Psoas muscle (tissue), 8 donors: ENCODE data around the gene NNAT. TPM values are rescaled to one million over a fixed set of nuclear protein-coding genes. Genes with fewer than 3 reads are reported as not detected.
"Not testable (repeated sequence)": the region's sequence is repeated elsewhere in the genome, so short reads cannot be mapped to it uniquely, and the experiment has no call there.

ENCODE experiments used
- ATAC-seq, 4 donors: fragments of 200-7000 bp; cut with Tn5 transposase; one replicate each; pipeline ENCODE4 v1.9.1; 2020; ENCODE audit warnings: moderate library complexity in 3 of 4, mild to moderate bottlenecking in 2 of 4
- DNase-seq, 2 donors: peaks; one replicate each; pipeline ENCODE4 v3.0.0-alpha.2; 2020
- H3K27ac ChIP-seq: fragments of 200-600 bp; one replicate; pipeline ENCODE4 v1.8.0; 2022
- H3K27me3 ChIP-seq, 3 donors: fragments of 200-600 bp in 1 of 3; one replicate each; pipeline versions ENCODE4 v1.6.1 to v1.8.0; 2013 to 2022; ENCODE audit warnings: low read length in 2 of 3, mild to moderate bottlenecking in 2 of 3, moderate library complexity in 1 of 3; ENCODE audit not compliant: insufficient read depth in 3 of 3
- H3K36me3 ChIP-seq, 2 donors: fragments of 200-600 bp in 1 of 2; one replicate each; pipeline versions ENCODE4 v1.6.1 to v1.8.0; 2013 to 2022; ENCODE audit warnings: low read depth in 1 of 2, mild to moderate bottlenecking in 1 of 2, moderate library complexity in 1 of 2; ENCODE audit not compliant: insufficient read depth in 1 of 2
- H3K4me1 ChIP-seq: fragments of 200-600 bp; one replicate; pipeline ENCODE4 v1.8.0; 2022
- H3K4me3 ChIP-seq: fragments of 200-600 bp; one replicate; pipeline ENCODE4 v1.8.0; 2022; ENCODE audit warnings: mild to moderate bottlenecking
- H3K9me3 ChIP-seq: fragments of 200-600 bp; one replicate; pipeline ENCODE4 v1.8.0; 2022
- CTCF ChIP-seq: fragments of 200-600 bp; IDR thresholded peaks from one replicate; pipeline ENCODE4 v1.8.0; 2022; ENCODE audit warnings: antibody characterized with exemption
- WGBS, 3 donors: extraction: QIAGEN DNeasy Blood & Tissue Kit; methylation state at CpG; one replicate each; pipeline versions ENCODE4 v1.1.6 to v1.1.7; 2013; 5-methylcytosine and 5-hydroxymethylcytosine counted together
- intact Hi-C, 2 donors: fragments of 100-400 bp; cut with DNase I; formaldehyde crosslinking; loops; one replicate each; pipeline versions ENCODE4 v1.11.0 to v1.14.2; 2022
- polyA plus RNA-seq, 3 donors: library from polyadenylated mRNA; stranded (reverse); fragments of 200-250 nt; gene quantifications; one replicate each; pipeline ENCODE4 v1.2.3, GENCODE V29; 2013
- total RNA-seq, 4 donors: library from RNA; stranded (reverse); fragmentation: NEBNext Ultra II Directional in 2 of 4; extraction: Animal tissue kit (Norgen Biotek cat#: 25700) in 2 of 4; gene quantifications; one replicate each; pipeline versions ENCODE4 v1.2.1 to v1.2.4, GENCODE V29; 2021 to 2023
- donor health status: healthy with polysubstance abuse.
- donor health status: DM: no; HTN: no; CAD: no; lungs with moderate emphysema.
- donor health status: Bipolar disorder and iron deficiency.
- donor health status: healthy.
- donor health status: DM: yes; HTN: yes; CAD: no.
- donor health status: DM: no; HTN: no; CAD: no.
- donor health status: DM: no; HTN: no; CAD: no.
- donor health status: DM: yes; HTN: yes; CAD: no.

NNAT gene
- total and polyA plus RNA-seq, 7 donors, result 0.50 to 52.3 (median 2.0) TPM

GRCh38 chr20:37544386-37544785 is 23.3 kb downstream of the NNAT start:
- H3K27ac ChIP-seq, result no peak overlapping the region
- ATAC-seq, result no peak
- H3K4me3 ChIP-seq, result no peak overlapping the region
- 49 to 71% (median 56%) methylated on average over 3 of the region's 3 CpGs for WGBS, 3 donors
- H3K4me1 ChIP-seq, result no peaks in the 10 kb centered on the region
- H3K27me3 ChIP-seq, result no peaks in the 10 kb centered on the region
- DNase-seq, result no peak
- TF ChIP-seq CTCF, result no peak
- no peaks in the 10 kb centered on the region for H3K36me3 ChIP-seq
- intact Hi-C loops, result no loop called here
- H3K9me3 ChIP-seq, result no peaks in the 10 kb centered on the region

GRCh38 chr20:37545516-37545915 is 24.5 kb downstream of the NNAT start:
- 71 to 79% (median 73%) methylated on average over 1 of the region's 1 CpG for WGBS, 3 donors
- DNase-seq, result no peak
- no peak for TF ChIP-seq CTCF
- no peak overlapping the region for H3K4me3 ChIP-seq
- no peaks in the 10 kb centered on the region for H3K27me3 ChIP-seq
- intact Hi-C loops, result no loop called here
- no peaks in the 10 kb centered on the region for H3K36me3 ChIP-seq
- no peaks in the 10 kb centered on the region for H3K9me3 ChIP-seq
- no peaks in the 10 kb centered on the region for H3K4me1 ChIP-seq
- no peak overlapping the region for H3K27ac ChIP-seq
- ATAC-seq, result no peak

GRCh38 chr20:37547912-37548311 is 26.9 kb downstream of the NNAT start:
- H3K9me3 ChIP-seq, result no peaks in the 10 kb centered on the region
- intact Hi-C loops, result no loop called here
- H3K27ac ChIP-seq, result no peak overlapping the region
- DNase-seq (no peak), ATAC-seq (no peak)
- H3K27me3 ChIP-seq, result no peaks in the 10 kb centered on the region
- no peak for TF ChIP-seq CTCF
- no peak overlapping the region for H3K4me3 ChIP-seq
- no peaks in the 10 kb centered on the region for H3K36me3 ChIP-seq
- H3K4me1 ChIP-seq, result no peaks in the 10 kb centered on the region

- H3K9me3 ChIP-seq, H3K27ac ChIP-seq, H3K27me3 ChIP-seq, H3K4me3 ChIP-seq, H3K4me1 ChIP-seq, ATAC-seq, H3K36me3 ChIP-seq, intact Hi-C loops, DNase-seq: not testable (repeated sequence)
- 54 to 61% (median 60%) methylated on average over 16 of the region's 16 CpGs for WGBS, 3 donors
Observed at GRCh38 chr20:37550101-37550920, 29.3 kb downstream of the NNAT start.

- H3K9me3 ChIP-seq, H3K27ac ChIP-seq, H3K36me3 ChIP-seq, DNase-seq, ATAC-seq, H3K27me3 ChIP-seq, intact Hi-C loops, H3K4me3 ChIP-seq, H3K4me1 ChIP-seq: not testable (repeated sequence)
- WGBS, 3 donors, result 68 to 88% (median 82%) methylated on average over 2 of the region's 2 CpGs
Observed at GRCh38 chr20:37551660-37552059, 30.6 kb downstream of the NNAT start.

- no peak for DNase-seq
- no peaks in the 10 kb centered on the region for H3K36me3 ChIP-seq
- no peaks in the 10 kb centered on the region for H3K9me3 ChIP-seq
- H3K27ac ChIP-seq, result no peak overlapping the region
- TF ChIP-seq CTCF, result no peak
- no peaks in the 10 kb centered on the region for H3K4me1 ChIP-seq
- H3K27me3 ChIP-seq, result peaks cover 0 to 7% (median 0%) of the 10 kb centered on the region in 3 donors
- intact Hi-C loops, result no loop called here
- H3K4me3 ChIP-seq, result no peak overlapping the region
- no peak for ATAC-seq
- 46 to 68% (median 67%) methylated on average over 1 of the region's 1 CpG for WGBS, 3 donors
Observed at GRCh38 chr20:37552415-37552814, 31.4 kb downstream of the NNAT start.

- H3K4me1 ChIP-seq, H3K4me3 ChIP-seq, intact Hi-C loops, H3K27ac ChIP-seq, ATAC-seq, H3K9me3 ChIP-seq, DNase-seq, H3K36me3 ChIP-seq: not testable (repeated sequence)
- WGBS, 3 donors, result 66 to 71% (median 69%) methylated on average over 13 of the region's 13 CpGs
- peaks cover 0 to 12% (median 0%) of the 10 kb centered on the region in 3 donors for H3K27me3 ChIP-seq
Observed at GRCh38 chr20:37554721-37555298, 33.8 kb downstream of the NNAT start.
